TTC549 (cell line): ENCODE measurements around the gene PRDM10.

Experiments
- FAIRE-seq: peaks from 2 replicates; lab custom pipeline; 2012; peaks lifted over from hg19 to GRCh38; lab: Jason Lieb, UNC

PRDM10 gene

GRCh38 chr11:129944696-129945095 is 57.9 kb downstream of the PRDM10 start:
- FAIRE-seq: no peak

DNA sequence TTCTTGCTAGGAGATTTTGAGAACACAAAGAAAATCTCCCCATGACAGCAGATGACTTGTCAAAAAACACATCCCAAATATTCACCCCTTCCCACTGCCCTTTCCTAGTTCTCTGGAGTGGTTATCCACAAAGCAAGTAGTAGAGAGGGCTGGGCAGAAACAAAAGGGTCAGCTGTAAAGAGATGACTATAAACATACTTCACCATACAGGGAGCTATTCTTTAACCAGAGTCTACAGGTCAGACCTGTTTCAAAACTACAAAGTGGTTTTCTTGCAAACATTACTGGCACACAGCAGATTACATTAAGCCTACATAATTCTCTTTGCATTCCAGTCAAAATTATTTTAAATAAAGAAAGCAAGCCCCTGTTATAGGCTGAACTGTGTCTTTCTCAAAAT is 59.6 kb downstream of the PRDM10 start:
- FAIRE-seq: no peak

DNA sequence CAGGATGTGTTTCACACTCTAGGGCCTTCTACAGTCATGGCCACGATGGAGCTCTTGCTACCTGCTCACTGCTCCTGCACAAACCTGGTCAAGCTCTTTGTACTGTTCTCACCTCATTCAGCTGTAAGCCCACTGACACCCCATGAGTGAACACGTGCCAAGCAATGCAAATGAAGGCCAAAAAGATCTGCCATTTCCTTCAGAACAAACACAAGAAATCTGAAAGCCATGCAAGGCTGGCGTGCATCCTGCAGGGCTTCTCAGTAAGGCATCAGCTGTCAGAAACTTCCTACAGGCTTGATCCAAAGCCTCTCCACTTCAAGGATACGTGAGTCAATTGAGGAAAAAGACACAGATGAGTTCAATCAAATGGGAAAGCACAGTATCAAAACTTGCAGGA is 63.1 kb downstream of the PRDM10 start:
- no peak for FAIRE-seq

DNA sequence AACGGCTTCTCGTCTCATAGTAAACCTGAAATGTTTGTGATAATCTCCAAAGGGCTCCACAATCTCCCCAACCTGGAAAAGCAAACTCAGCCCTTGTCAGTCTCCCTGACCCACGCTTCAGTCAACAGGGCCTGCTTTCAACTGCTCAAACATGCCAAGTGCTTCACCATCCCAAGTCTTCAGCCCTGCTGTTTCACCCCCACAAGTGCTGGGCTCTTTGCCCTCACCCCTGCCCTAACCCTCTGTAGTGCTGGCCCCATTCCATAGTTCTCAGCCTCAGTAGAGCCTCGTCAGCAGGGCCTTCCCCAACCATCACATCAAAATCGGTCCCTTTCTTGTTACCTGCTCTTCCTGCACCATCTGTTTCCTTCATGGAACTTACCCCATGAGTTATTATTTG is 63.9 kb downstream of the PRDM10 start:
- FAIRE-seq: no peak

DNA sequence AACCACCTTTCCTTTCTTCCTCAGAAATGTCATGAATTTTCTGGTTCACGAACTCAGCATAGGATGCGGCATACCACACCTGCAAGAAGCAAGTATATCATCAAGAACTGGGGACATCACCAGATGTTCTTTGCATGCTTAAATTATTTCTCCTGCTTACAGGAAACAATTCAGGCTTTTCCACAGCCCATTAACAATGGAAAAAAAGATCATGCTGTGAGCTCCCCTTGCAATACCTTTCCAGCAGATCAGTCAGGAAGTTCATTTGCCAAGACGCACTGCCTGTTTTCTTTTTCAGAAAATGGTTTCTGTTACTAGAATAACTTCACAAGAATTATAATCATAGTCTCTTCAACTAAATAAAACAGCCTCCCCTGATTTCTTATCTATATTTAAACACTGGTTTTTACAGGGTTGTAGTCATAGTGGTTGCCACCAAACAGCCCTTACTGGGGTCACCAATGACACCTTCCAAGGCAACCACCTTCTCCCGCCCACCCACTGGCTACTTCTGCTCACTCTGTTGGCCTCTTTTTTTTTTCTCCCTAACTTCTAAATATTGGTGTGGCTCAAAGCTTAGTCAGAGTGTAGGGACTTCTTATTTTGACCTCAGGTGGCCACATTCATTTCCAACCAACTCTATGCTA is 64.9 kb downstream of the PRDM10 start:
- FAIRE-seq: no peak

DNA sequence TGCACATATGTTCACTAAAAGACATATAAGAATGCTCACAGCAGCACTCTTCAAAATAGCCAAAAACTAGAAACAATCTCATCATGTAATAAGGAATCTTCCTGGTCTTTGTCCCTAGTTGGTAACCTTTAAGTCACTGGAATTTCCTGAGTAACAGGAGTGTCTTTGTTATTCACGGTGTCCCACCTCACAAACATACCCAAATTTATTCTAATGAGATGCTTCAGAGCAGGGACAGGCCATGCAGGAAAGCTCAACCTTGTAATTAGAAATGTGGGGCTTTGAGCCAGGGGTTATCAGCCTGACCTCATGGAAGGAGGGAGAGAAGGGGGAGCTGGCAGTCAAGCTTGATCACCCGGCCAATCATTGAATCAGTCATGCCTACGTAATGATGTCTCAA is 66.9 kb downstream of the PRDM10 start:
- no peak for FAIRE-seq

DNA sequence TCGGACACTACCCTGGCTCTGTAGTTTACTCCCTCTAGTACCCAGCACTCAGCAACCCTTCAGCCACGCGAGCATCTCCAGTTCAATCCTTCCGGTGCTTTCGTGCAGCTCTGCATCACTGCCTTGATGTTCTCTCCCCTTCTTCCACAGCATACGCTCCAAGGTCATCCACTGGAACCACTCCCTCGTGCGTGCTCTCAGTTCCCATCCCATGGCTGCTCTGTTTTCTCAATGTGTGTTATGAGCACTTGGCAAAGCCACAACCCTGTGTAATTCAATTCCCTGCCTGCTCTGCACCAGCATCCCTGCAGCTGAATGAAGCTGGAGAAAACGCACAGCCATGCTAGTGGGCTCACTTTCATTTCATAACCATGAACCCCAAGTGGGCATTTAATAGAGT is 68.7 kb downstream of the PRDM10 start:
- no peak for FAIRE-seq

DNA sequence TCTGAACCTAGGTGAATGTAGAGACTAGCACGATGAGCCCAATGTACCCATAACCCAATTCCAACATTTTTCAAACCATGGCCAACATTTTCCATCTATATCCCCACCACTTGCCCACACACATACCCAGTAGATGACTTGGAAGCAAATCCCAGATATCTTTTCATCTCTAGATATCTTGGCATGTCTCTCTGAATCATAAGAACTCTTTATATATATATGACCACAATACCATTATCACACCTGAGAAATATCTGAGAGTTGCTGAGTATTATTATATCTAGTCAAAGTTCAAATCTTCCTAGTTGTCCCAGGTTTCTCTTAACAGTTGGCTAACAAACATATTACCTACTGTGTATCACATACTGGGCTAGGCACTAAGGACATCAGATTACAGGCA is 69.4 kb downstream of the PRDM10 start:
- FAIRE-seq: no peak

DNA sequence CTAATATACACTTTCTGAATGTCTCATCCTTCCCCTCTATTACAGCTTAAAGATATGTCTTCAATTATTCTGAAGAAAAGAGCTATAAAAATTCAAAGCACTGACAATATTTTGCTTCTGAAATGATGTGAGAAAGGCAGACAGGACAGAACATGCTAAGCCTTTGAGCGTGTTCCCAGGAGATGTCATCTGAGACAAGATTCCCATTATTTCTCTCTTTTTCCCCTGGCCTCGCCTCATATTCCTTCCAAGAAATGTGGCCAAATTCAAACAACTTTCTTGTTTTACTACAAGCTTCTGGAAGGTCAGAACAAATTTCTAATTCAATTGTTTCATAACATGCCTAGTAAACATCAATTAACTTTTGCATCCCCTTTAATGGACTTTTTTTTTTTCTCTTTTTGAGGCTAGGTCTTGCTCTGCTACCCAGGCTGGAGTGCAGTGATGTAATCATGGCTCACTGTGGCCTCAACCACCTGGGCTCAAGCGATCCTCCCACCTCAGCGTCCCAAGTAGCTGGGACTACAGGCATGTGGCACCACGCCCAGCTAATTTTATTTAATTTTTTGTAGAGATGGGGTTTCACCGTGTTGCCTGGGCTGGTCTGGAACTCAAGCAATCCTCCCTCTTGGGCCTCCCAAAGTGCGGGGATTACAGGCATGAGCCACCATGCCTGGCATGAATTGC is 70.1 kb downstream of the PRDM10 start:
- FAIRE-seq: no peak

DNA sequence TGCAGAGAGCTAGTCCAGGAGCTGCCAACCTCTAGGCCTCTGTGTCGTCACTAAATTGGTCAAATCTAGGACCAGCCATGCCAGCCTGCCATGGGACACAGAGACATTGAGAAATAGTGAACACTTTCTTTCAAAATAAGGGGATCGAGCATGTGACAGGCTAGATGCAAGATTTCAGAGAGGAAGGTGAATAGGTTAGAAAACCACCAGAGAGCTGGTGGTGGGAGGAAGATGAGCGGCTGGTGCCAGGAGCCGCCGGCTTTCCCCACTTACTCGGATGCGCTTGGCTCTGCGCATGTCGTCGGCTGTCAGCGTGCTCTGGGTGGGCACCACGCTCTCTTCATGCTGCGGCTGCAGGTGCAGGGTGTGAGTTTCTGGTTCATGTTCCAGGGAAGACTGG is 71.9 kb downstream of the PRDM10 start:
- FAIRE-seq: no peak

DNA sequence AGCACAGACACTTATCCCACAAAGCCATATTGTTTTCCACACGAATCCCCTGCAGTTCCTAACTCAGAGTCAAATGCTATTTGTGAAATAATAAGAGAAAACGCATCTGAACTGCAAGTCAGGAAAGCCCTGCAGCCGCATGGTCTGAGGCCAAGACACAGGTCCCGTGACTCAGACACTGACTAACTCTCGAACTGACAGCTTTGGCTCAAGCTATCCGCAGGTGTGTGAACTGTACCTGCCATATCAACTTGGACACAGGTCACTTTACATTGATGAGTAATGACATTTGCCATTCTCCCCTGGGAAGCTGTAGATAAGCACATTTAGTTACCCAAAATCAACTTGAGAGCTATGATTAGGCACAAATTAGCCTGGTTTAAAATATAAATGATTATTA is 72.3 kb downstream of the PRDM10 start:
- no peak for FAIRE-seq

DNA sequence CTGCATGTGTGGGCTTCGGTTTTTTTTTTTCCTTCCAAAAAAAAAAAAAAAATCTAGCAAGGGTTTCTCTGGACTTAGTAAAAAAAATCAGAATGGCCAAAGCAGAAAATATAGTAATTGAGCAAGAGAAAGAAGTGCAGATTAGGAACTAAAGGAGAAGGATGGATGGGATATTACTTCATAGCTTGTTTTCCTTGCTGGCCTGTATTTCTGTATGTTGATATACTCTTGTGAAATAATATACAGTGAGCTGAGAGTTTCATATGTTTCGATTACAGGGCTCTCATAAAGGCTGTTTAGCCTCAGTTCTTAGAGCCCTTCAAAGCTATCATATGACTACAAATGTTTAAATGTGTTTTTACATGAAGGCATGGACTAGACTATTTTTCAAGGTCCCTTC is 72.9 kb downstream of the PRDM10 start:
- FAIRE-seq: no peak

DNA sequence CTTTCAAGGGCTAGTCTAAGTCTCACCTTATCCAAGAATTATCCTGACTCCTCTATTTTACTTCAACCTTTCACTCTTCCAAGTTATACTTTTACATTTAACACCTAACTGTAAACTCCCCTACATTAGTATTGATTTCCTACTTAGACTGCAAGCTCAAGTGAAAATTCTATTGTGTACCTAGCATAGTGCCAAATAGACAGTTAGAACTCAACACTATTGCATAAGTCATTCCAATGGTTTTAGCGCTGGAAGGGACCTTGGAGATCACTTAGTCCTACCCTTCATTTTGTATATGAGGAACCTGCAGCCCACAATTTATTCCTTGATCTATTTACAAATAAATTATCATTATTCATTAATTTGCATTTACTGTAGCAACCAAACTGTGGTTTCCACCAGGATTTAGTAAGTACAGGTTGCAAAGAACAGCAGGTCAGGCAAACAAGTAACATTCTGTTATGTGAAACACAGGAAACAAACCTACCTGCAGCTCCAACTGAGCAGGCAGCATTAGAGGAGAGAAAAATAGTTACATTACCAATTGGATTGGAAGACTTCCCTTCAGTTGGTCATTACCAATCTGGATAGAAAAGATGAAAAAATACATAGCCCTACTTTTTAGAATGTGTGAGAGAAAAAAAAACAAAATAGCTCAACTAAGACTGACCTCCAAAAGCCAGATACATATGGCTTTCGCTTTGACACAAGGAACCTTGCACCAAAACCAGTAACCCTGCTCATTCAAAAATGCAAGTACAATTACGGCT is 73.5 kb downstream of the PRDM10 start:
- no peak for FAIRE-seq

GRCh38 chr11:129922674-129923073 is 80.0 kb downstream of the PRDM10 start:
- FAIRE-seq: no peak

DNA sequence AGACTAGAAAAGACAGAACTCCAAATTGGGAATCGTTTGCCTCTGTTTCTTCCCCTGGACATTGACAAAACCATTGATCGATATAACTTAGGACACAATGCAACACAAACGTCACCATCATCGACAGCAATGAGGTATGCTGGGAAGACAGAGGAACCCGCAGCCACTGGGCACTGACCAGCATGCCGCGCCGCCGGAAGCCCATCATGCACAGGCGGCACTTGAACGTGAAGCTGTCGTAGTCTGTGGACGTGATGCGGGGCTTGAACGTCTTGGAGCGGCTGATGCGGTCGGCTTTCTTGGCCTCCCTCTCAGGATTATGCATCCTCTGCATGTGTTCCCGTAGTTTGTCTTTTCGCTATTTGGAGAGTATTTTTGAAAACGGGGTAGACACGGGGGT is 84.3 kb downstream of the PRDM10 start:
- FAIRE-seq: no peak

- FAIRE-seq: no peak
These were observed 85.4 kb downstream of the PRDM10 start for GRCh38 chr11:129917231-129917630.

DNA sequence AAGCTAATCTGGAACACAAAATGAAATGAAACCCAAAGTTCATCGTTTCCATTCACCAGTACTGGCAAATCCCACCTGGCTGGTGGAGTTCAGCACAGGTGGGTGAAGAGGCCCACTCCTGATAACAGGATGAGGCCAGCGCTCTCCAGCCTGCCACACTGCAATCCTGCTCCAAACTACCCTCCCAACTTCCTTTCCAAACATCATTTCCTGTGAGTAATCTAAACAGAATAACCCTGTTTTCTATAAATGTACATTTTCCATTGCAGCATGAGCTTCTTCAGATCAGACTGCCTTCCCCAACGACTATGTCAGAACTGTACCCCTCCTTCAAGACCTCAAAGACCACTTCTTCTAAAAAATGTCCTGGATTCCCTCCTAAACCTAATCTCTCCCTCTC is 91.3 kb downstream of the PRDM10 start:
- no peak for FAIRE-seq

DNA sequence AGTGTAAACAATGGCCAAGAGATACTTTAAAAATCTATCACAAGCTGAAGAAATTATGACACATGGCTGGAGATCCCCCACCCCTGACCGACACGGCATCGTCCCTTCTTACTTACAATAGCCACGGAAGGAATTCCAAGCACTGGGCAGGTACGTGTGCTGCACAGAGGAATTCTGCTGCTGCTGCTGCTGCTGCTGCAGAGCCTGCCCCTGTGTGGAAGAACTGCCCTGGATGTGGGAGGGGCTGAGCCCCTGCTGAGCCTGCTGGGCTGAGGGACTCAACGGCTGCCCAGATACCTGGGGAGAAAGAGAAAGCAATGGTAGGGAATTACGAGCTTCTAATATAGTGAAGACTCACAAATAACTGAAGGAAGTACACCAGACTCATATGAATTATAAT is 92.3 kb downstream of the PRDM10 start:
- FAIRE-seq: no peak

DNA sequence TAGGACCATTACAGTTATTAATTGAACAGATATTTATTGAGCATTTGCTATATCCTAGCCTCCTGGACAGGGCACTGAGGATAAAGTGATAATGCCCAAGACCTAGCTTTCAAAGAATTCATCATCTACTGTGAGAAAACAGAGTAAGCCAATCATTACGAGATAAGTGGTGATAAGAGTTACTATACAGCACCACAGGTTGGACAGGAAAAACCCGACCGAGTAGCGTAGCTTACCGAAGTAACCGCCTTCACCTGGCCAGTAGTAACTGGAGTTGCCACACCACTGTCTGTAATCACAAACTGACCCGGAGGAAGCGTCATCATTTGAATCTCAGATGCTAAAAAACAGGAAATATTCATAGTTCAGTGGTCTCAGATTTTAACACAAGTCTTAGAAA is 97.2 kb downstream of the PRDM10 start:
- FAIRE-seq: no peak

DNA sequence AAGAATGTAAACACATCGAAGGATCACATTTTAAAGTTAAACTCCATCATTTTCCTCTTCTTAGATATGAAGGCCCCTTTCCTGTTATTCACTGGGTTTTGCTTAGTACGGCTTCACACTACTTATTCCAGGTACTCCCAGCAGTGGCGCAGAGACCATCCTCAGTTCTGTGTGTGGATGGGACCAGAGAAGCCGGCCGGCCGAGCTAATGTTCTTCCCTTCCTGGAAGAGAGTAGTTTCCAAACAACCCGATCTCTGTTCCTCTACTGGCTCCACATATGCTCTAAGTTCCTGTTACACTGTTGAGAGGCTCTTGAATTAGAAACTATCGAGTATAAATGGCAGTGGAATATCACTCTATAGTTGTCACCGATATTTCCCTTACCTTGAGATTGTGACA is 106.6 kb downstream of the PRDM10 start:
- no peak for FAIRE-seq

- FAIRE-seq: no peak
These were observed 107.3 kb downstream of the PRDM10 start, which contains the start of gene NFRKB for GRCh38 chr11:129895126-129896041. NFRKB (minus strand) TSS chr11:129895578; CDS start chr11:129892849, 2,729 bp downstream.
